GM23248 (cell line): ENCODE data around the gene CCDC85C. TPM values are rescaled to one million over a fixed set of nuclear protein-coding genes. Genes with fewer than 3 reads are reported as not detected.

ENCODE experiments used
- DNase-seq: peaks from one replicate; pipeline ENCODE4 v3.0.0-alpha.2; 2015
- H2AFZ ChIP-seq: fragments of 200-600 bp; sonication (generic); 2 replicates; pipeline ENCODE4 v1.6.1; 2016; ENCODE audit warnings: antibody characterized with exemption
- H3F3A ChIP-seq: fragments of 200-600 bp; sonication (generic); 2 replicates; pipeline ENCODE4 v1.6.1; 2016; ENCODE audit warnings: mild to moderate bottlenecking, antibody characterized with exemption, mixed run types; ENCODE audit not compliant: insufficient read depth
- H3K27ac ChIP-seq: fragments of 200-600 bp; sonication (generic); 2 replicates; pipeline ENCODE4 v1.5.1; 2016; ENCODE audit warnings: mild to moderate bottlenecking
- H3K27me3 ChIP-seq: fragments of 200-600 bp; sonication (generic); replicated peaks from 2 replicates; pipeline ENCODE4 v1.6.1; 2016; ENCODE audit warnings: mild to moderate bottlenecking; ENCODE audit not compliant: insufficient read depth
- H3K36me3 ChIP-seq: fragments of 200-600 bp; sonication (generic); 2 replicates; pipeline ENCODE4 v1.6.1; 2016; ENCODE audit warnings: low read depth, mild to moderate bottlenecking
- H3K4me1 ChIP-seq: fragments of 200-600 bp; sonication (generic); 2 replicates; pipeline ENCODE4 v1.6.1; 2016; ENCODE audit warnings: mild to moderate bottlenecking; ENCODE audit not compliant: insufficient read depth
- H3K4me2 ChIP-seq: fragments of 200-600 bp; sonication (generic); one replicate; pipeline ENCODE4 v1.6.1; 2016; ENCODE audit warnings: mild to moderate bottlenecking; ENCODE audit not compliant: unreplicated experiment
- H3K4me3 ChIP-seq: fragments of 200-600 bp; sonication (generic); 2 replicates; pipeline ENCODE4 v1.5.1; 2016; ENCODE audit warnings: mild to moderate bottlenecking
- H3K79me2 ChIP-seq: fragments of 200-600 bp; sonication (generic); 2 replicates; pipeline ENCODE4 v1.6.1; 2016; ENCODE audit warnings: mild to moderate bottlenecking; ENCODE audit not compliant: insufficient read depth
- H3K9ac ChIP-seq: fragments of 200-600 bp; sonication (generic); 2 replicates; pipeline ENCODE4 v1.6.1; 2016; ENCODE audit warnings: mild to moderate bottlenecking
- H3K9me2 ChIP-seq: fragments of 200-600 bp; sonication (generic); 2 replicates; pipeline ENCODE4 v1.6.1; 2016; ENCODE audit warnings: mixed run types, mild to moderate bottlenecking, moderate library complexity; ENCODE audit not compliant: insufficient read depth
- H3K9me3 ChIP-seq: fragments of 200-600 bp; sonication (generic); one replicate; pipeline ENCODE4 v1.6.1; 2017; ENCODE audit warnings: low read depth
- H4K20me1 ChIP-seq: fragments of 200-600 bp; sonication (generic); 2 replicates; pipeline ENCODE4 v1.6.0; 2016; ENCODE audit not compliant: insufficient read depth
- EZH2 ChIP-seq: fragments of 200-600 bp; sonication (generic); IDR thresholded peaks from 2 replicates; pipeline ENCODE4 v1.6.1; 2018; ENCODE audit warnings: antibody characterized with exemption, mild to moderate bottlenecking; ENCODE audit not compliant: insufficient read depth, poor library complexity, severe bottlenecking
- EZH2phosphoT487 ChIP-seq: fragments of 200-600 bp; sonication (generic); IDR thresholded peaks from 2 replicates; pipeline ENCODE4 v1.6.1; 2018; ENCODE audit warnings: antibody characterized with exemption, moderate library complexity, mild to moderate bottlenecking, low read depth; ENCODE audit not compliant: insufficient read depth
- WGBS, 2 experiments: methylation state at CpG; one replicate each; pipeline ENCODE4 v1.1.6; 2015 to 2017; ENCODE audit warnings: low lambda C conversion rate in 2 of 2, low coverage in 1 of 2; ENCODE audit errors: missing lambda C conversion rate in 2 of 2; 5-methylcytosine and 5-hydroxymethylcytosine counted together
- in situ Hi-C: fragments of 300-500 bp; cut with MboI; formaldehyde crosslinking; loops from 2 replicates; pipeline ENCODE4 v1.15.0; 2020
- polyA plus RNA-seq: library from polyadenylated mRNA; unstranded; fragments of >200 nt; fragmentation: Nextera tagmentation; extraction: Ambion mirVana; gene quantifications from 2 replicates; pipeline ENCODE4 v1.2.1, GENCODE V29; 2016
- total RNA-seq: library from RNA; depleted of rRNA; stranded (reverse); fragments of >200 nt; shearing (Covaris generic); gene quantifications from 2 replicates; pipeline ENCODE4 v1.2.3, GENCODE V29; 2014

CCDC85C gene
- total and polyA plus RNA-seq, 2 experiments from 2014 or later: 0.68 to 11.0 TPM

GRCh38 chr14:99527026-99527425 is 77.0 kb downstream of the CCDC85C start:
- no peaks in the 10 kb centered on the region for H3K27me3 ChIP-seq
- no peak overlapping the region for H3K9ac ChIP-seq
- no peak overlapping the region for H2AFZ ChIP-seq
- 76 to 83% methylated on average over 11 to 12 of the region's 12 CpGs for WGBS, 2 experiments
- no peaks in the 10 kb centered on the region for H3K9me2 ChIP-seq
- no peak for TF ChIP-seq EZH2phosphoT487
- no peak for TF ChIP-seq EZH2
- no peaks in the 10 kb centered on the region for H4K20me1 ChIP-seq
- no peak overlapping the region for H3K27ac ChIP-seq
- no peak for DNase-seq
- no peaks in the 10 kb centered on the region for H3K9me3 ChIP-seq
- H3K4me1 ChIP-seq: peaks cover 27% of the 10 kb centered on the region
- no peak overlapping the region for H3K4me2 ChIP-seq
- no peaks in the 10 kb centered on the region for H3K79me2 ChIP-seq
- H3K36me3 ChIP-seq: no peaks in the 10 kb centered on the region
- in situ Hi-C loops: loop anchor here (10.0 kb wide), 1 partner anchor 368 kb away; no protein-coding TSS in a partner anchor
- no peaks in the 10 kb centered on the region for H3F3A ChIP-seq
- no peak overlapping the region for H3K4me3 ChIP-seq

DNA sequence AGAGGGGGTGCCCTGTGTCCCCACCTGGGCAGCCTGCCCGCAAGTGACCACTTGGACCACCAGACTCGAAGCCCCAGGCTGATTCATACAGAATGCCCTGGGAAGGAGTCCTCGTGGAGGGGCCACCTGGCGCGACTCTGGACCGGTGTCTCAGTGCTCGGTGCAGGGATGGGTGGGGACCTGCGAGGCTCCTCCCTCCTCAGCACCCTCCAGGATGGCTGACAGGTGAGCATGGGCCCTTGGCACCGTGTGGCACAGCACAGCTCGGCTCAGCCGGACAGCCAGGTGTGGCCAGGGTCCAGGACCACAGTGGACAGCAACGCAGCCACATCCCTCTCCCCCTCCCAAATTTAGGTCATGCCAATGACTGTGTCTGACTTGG is 78.3 kb downstream of the CCDC85C start:
- DNase-seq: no peak
- Histone ChIP-seq H3K9me2 (no peaks in the 10 kb centered on the region), H3K79me2 (no peaks in the 10 kb centered on the region), H3K9ac (no peak overlapping the region), H3K4me2 (no peak overlapping the region), H3K27me3 (no peaks in the 10 kb centered on the region), H3K36me3 (no peaks in the 10 kb centered on the region), H3K9me3 (no peaks in the 10 kb centered on the region), H3F3A (no peaks in the 10 kb centered on the region), H3K4me1 (peaks cover 18% of the 10 kb centered on the region), H2AFZ (no peak overlapping the region), H3K4me3 (no peak overlapping the region), H3K27ac (no peak overlapping the region), H4K20me1 (no peaks in the 10 kb centered on the region)
- no peak for TF ChIP-seq EZH2
- TF ChIP-seq EZH2phosphoT487: no peak
- WGBS, 2 experiments: 87 to 95% methylated on average over 10 to 12 of the region's 12 CpGs
- in situ Hi-C loops: loop anchor here (10.0 kb wide), 1 partner anchor 369 kb away; no protein-coding TSS in a partner anchor

DNA sequence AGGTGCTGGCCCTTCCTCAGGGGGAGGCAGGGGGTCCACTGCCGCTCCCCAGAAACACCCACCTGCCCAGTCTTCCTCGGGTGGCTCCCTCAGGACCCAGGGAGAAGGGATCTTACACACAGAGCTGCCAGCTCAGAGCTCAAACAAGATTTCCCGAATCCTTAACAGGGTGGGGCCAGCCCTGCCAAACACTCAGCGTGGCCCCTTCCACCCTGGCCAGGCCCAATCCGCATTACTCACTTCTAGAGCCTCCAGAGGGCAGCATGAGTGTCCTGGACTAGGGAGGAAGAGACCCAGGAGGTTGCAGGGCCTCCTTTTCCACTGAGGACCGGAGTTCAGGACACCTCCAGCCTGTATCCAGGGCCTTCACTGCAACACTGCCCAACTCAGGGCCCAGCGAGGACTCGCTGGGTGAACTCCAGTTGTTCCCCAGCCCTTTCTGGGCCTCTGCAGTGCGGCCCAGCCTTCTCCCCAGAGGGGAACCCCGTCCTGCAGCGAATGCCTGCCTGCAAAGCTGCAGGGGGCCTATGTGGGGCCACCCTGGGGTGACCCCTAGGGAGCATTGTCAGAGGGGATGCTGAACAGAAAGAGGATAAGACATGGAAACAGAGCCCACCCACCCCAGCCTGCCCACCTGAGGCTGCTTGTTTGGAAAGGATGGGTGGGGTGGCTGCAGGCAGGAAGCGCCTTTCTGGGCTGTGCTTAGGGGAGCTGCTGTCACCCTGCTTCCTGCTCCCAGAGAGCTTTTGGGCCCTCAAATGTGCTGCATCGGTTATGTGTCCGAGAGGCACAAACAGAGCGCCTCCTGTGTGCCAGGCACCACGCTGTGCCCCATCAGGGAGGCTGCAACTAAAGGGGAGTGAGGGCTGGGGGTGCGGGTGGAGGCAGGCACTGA is 79.0 kb downstream of the CCDC85C start:
- in situ Hi-C loops: loop anchor here (5.0 to 10.0 kb wide), 2 partner anchors 97 to 370 kb away; no protein-coding TSS in a partner anchor
- no peak overlapping the region for H2AFZ ChIP-seq
- no peaks in the 10 kb centered on the region for H3K9me2 ChIP-seq
- H3K9ac ChIP-seq: no peak overlapping the region
- H3K9me3 ChIP-seq: no peaks in the 10 kb centered on the region
- no peaks in the 10 kb centered on the region for H3K36me3 ChIP-seq
- WGBS, 2 experiments: 69 to 79% methylated on average over 16 to 17 of the region's 17 CpGs
- peaks cover 18% of the 10 kb centered on the region for H3K4me1 ChIP-seq
- TF ChIP-seq EZH2phosphoT487 (no peak), EZH2 (no peak)
- peak; percentile 78 for DNase-seq
- H3K27ac ChIP-seq: no peak overlapping the region
- no peaks in the 10 kb centered on the region for H3K79me2 ChIP-seq
- no peaks in the 10 kb centered on the region for H3F3A ChIP-seq
- H3K27me3 ChIP-seq: no peaks in the 10 kb centered on the region
- H3K4me2 ChIP-seq: no peak overlapping the region
- no peaks in the 10 kb centered on the region for H4K20me1 ChIP-seq
- H3K4me3 ChIP-seq: no peak overlapping the region

GRCh38 chr14:99524091-99524661 is 79.8 kb downstream of the CCDC85C start:
- no peak overlapping the region for H3K9ac ChIP-seq
- TF ChIP-seq EZH2phosphoT487 (no peak), EZH2 (no peak)
- no peaks in the 10 kb centered on the region for H3K79me2 ChIP-seq
- no peaks in the 10 kb centered on the region for H3F3A ChIP-seq
- no peak overlapping the region for H2AFZ ChIP-seq
- no peak overlapping the region for H3K4me3 ChIP-seq
- H3K4me1 ChIP-seq: peaks cover 18% of the 10 kb centered on the region
- no peaks in the 10 kb centered on the region for H3K9me3 ChIP-seq
- no peaks in the 10 kb centered on the region for H3K36me3 ChIP-seq
- in situ Hi-C loops: loop anchor here (5.0 to 10.0 kb wide), 2 partner anchors 98 to 371 kb away; no protein-coding TSS in a partner anchor
- no peaks in the 10 kb centered on the region for H3K9me2 ChIP-seq
- H3K27ac ChIP-seq: no peak overlapping the region
- no peak for DNase-seq
- no peaks in the 10 kb centered on the region for H4K20me1 ChIP-seq
- no peaks in the 10 kb centered on the region for H3K27me3 ChIP-seq
- WGBS, 2 experiments: 85 to 87% methylated on average over 16 of the region's 16 CpGs
- H3K4me2 ChIP-seq: no peak overlapping the region
